ENCODE data around the gene TSR3. TPM values are rescaled to one million over a fixed set of nuclear protein-coding genes. Genes with fewer than 3 reads are reported as not detected.

TSR3 gene
- total RNA-seq, 4 donors from 2014 or later: 48.2 to 62.3 (median 53.6) TPM

DNA sequence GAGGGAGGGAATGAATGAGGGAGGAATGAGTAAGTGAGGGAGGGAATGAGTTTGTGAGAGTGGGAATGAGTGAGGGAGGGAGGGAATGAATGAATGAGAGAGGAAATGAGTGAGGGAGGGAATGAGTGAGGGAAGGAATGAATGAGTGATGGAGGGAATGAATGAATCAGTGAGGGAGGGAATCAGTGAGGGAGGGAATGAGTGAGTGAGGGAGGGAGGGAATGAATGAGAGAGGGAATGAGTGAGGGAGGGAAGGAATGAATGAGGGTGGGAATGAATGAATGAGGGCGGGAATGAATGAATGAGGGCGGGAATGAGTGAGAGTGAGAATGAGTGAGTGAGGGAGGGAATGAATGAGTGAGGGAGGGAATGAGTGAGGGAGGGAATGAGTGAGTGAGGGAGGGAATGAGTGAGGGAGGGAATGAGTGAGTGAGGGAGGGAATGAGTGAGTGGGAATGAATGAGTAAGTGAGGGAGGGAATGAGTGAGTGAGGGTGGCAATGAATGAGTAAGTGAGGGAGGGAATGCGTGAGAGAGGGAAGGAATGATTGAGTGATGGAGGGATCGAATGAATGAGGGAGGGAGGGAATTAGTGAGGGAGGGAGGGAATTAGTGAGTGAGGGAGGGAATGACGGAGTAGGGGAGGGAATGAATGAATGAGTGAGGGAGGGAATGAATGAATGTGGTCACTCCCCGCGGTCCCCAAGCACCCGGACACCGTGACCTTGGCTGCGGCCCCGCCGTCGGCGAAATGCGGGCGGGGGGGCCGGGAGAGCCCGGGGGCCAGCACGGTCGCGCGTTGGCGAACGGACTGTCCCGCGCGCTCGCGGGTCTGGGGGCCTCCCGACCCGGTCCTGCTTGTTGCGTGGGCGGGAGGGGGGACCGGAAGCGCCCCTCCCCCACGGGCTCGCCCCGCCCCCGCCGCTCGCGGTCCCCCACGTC is 43.4 kb downstream of the TSR3 start:
- no peak for DNase-seq
- Histone ChIP-seq H3K36me3 (no peaks in the 10 kb centered on the region), H3K27ac (peak overlapping the region; percentile 85 to 100 (median 94)), H3K27me3 (no peaks in the 10 kb centered on the region), H3K4me3 (peak overlapping the region; percentile 63 to 92 (median 82)), H3K9me3 (no peaks in the 10 kb centered on the region), H3K4me1 (peaks cover 8 to 36% (median 29%) of the 10 kb centered on the region in 4 donors)
- TF ChIP-seq, protein P1, sequence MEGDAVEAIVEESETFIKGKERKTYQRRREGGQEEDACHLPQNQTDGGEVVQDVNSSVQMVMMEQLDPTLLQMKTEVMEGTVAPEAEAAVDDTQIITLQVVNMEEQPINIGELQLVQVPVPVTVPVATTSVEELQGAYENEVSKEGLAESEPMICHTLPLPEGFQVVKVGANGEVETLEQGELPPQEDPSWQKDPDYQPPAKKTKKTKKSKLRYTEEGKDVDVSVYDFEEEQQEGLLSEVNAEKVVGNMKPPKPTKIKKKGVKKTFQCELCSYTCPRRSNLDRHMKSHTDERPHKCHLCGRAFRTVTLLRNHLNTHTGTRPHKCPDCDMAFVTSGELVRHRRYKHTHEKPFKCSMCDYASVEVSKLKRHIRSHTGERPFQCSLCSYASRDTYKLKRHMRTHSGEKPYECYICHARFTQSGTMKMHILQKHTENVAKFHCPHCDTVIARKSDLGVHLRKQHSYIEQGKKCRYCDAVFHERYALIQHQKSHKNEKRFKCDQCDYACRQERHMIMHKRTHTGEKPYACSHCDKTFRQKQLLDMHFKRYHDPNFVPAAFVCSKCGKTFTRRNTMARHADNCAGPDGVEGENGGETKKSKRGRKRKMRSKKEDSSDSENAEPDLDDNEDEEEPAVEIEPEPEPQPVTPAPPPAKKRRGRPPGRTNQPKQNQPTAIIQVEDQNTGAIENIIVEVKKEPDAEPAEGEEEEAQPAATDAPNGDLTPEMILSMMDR (IDR thresholded peaks at IDR 0.05): no peak
- TF ChIP-seq POLR2A (IDR thresholded peaks at IDR 0.05): no peak

DNA sequence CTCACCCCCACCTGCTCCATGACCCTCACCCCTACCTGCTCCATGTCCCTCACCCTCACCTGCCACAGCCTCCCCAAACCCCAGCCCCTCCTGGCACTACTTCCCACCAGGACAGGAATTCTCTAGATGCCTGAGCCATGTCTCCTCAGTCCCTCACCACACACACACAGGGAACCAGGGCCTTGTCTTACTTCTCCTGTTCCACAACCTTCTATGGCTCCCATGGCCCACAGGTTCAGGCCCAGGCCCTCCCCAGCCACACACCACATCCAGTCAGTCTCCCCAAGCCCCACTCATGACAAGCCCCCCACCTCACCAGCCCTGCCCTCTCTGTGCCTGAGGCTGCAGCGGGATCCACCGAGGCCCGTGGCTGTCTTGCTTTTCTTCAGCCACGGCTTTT is 45.3 kb downstream of the TSR3 start:
- Histone ChIP-seq H3K4me3 (no peak overlapping the region), H3K4me1 (peaks cover 0 to 24% (median 19%) of the 10 kb centered on the region in 4 donors), H3K27me3 (no peaks in the 10 kb centered on the region), H3K27ac (no peak overlapping the region), H3K9me3 (no peaks in the 10 kb centered on the region), H3K36me3 (no peaks in the 10 kb centered on the region)
- no peak for DNase-seq
- TF ChIP-seq, protein P1 (IDR thresholded peaks at IDR 0.05): no peak
- no peak for TF ChIP-seq POLR2A (IDR thresholded peaks at IDR 0.05)

DNA sequence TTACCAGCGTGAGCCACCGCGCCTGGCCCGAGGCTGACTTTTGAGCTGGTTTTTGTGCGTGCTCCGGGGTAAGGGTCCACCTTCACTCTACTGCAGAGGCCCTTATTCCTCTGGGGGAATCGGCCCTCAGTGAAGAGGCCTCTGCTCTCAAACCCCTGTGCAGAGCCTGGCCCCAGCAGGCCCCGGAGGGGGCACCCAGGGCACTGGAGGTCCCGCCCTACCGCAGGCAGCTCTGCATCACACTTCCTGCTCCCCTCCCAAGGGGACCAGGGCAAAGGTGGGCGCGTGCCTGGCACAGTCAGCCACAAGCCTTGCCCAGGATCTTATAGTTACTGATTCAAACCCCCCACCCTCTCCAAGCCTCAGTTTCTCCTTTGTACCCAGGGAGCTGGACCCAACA is 45.9 kb downstream of the TSR3 start:
- Histone ChIP-seq H3K27me3 (no peaks in the 10 kb centered on the region), H3K4me3 (no peak overlapping the region), H3K36me3 (no peaks in the 10 kb centered on the region), H3K27ac (peak overlapping the region in 1 of 4 donors; percentile 7), H3K9me3 (no peaks in the 10 kb centered on the region), H3K4me1 (peaks cover 0 to 24% (median 20%) of the 10 kb centered on the region in 4 donors)
- TF ChIP-seq POLR2A (IDR thresholded peaks at IDR 0.05): no peak
- TF ChIP-seq, protein P1 (IDR thresholded peaks at IDR 0.05): no peak
- no peak for DNase-seq

DNA sequence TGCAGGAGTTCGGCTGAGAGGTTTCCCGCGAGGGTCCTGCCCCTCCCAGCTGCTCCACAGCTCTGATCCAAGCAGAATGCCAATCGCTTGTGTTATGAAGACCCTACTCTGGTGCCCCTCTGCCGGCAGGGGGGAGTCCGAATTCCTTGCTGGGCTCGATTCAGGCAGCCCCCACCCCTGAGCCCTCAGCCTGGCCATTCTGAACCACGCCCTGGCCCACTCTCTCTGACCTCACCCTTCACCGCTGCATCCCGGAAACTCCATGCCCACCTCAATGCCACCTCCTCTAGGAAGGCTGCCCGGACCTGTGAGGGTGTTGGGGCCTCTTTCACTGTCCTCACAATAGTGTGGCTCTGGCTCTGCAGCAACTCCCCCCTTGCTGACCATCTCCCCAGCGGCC is 50.1 kb downstream of the TSR3 start:
- H3K27me3 ChIP-seq: no peaks in the 10 kb centered on the region
- TF ChIP-seq POLR2A (IDR thresholded peaks at IDR 0.05): no peak
- TF ChIP-seq, protein P1 (IDR thresholded peaks at IDR 0.05): no peak
- H3K9me3 ChIP-seq: no peaks in the 10 kb centered on the region
- H3K4me3 ChIP-seq: no peak overlapping the region
- DNase-seq: no peak
- H3K36me3 ChIP-seq: no peaks in the 10 kb centered on the region
- H3K27ac ChIP-seq: no peak overlapping the region
- peaks cover 9 to 25% (median 23%) of the 10 kb centered on the region in 4 donors for H3K4me1 ChIP-seq

DNA sequence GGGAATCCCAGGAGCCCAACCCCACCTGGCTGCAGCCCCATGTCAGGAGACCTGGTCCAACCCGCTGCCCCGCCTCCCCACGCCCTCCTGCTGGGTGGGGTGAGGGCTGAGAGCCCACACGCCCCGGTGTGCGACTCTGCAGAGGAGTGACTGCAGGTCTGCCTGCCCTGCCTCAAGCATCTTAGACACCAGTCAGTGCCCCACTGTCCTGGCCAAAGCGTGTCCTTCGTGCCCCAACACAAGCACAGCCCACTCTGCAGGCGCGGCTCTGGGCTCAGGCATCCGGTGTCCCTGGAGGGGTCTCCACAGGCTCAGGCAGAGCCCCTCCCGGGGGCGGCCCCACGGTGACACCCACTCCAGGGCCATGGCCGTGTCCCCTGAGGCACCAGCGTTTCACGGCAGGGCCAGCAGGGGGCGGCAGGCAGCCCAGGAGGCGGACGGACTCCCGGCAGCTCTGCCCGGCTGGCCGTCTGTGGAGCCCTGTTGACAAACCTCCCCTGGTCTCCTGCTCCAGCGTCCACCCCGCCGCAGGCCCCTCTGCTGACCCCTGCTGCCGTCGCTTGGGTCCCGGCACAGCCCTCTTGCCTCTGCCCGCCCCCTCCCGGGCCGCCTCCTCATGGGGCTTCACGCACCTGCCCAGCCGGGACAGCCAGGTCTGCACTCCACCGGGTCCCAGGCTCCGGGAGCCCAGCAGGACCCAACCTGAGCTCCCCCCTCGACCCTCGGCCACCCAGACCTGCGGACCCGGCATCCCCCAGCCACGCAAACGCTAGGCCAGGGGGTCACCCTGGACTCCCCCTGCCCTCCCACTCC is 50.8 kb downstream of the TSR3 start:
- peaks cover 9 to 25% (median 23%) of the 10 kb centered on the region in 4 donors for H3K4me1 ChIP-seq
- H3K9me3 ChIP-seq: no peaks in the 10 kb centered on the region
- TF ChIP-seq, protein P1 (IDR thresholded peaks at IDR 0.05): peak; percentile 81 to 90 (median 84)
- no peak for TF ChIP-seq POLR2A (IDR thresholded peaks at IDR 0.05)
- H3K36me3 ChIP-seq: no peaks in the 10 kb centered on the region
- H3K27ac ChIP-seq: peak overlapping the region in 1 of 4 donors; percentile 21
- no peaks in the 10 kb centered on the region for H3K27me3 ChIP-seq
- H3K4me3 ChIP-seq: peak overlapping the region in 3 of 4 donors; percentile 18 to 48 (median 41)
- DNase-seq: peak; percentile 74 to 90 (median 87)
